Measurements from ENCODE around the gene NHLRC4. TPM values are rescaled to one million over a fixed set of nuclear protein-coding genes. Genes with fewer than 3 reads are reported as not detected.

The NHLRC4 gene, protein sequence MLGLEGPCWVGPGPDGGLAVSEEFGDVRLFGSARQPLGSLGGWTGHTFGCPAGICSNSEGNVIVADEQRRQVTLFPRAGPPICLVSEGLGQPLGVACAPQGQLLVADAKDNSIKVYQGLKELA
- total RNA-seq: under 1 TPM; 0.13 to 0.18 (median 0.16) TPM

DNA sequence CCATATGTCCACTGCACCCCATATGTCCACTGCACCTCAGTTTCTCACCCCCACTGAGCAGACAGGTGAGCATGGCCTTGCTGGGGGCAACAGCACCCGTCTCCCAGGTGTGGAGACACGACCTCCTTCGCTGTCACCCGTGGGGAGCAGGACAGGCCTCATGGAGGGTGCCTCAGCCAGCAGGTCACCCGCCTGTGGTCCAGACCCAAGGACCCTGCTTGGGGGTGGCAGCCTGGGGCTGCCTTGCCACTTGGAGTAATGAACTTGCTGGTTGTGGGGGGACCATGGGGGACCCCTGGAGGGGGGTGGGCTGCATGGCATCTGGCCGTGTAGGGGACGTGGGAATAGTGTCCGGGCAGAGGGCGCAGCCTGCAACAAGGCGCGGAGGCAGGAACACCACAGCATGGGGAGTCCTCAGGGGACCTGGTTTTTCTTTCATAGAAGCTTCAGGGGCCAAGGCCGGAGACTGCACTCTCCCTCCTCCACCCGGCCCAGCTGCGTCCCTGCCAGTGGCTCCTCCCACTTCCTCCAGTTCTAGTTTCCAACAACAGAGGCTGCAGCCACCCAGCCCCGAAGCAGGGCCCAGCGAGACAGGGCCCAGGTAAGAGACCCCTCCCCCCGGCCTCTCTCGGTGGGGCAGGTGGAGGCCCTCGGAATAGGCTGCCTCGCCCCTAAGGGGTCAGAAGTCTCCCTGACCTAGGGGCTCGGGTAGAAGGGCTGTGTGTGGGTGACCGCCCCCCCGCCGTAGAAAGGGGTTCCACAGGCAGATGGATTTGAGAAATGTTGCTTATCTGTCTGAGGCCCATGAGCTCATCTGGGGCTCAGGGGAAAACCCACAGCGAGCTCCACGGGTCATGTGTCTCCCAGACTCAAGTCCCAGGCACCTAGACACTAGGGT, at the start of gene NHLRC4:
Gene NHLRC4 (plus strand): TSS at position 531 of the 898 bp plus-strand sequence. CDS start 1,043 bp downstream, outside the sequence.
- peak; percentile 24 for DNase-seq
- Mint-ChIP-seq H3K9me3 (no peaks in the 10 kb centered on the region), H3K36me3 (ENCODE audit: insufficient read depth) (no peaks in the 10 kb centered on the region), H3K4me1 (ENCODE audit: low read depth) (peaks cover 24% of the 10 kb centered on the region), H3K27me3 (ENCODE audit: low read depth) (peaks cover 4% of the 10 kb centered on the region), H3K4me3 (peak within 1 kb of the TSS; percentile 68)
- ATAC-seq: peak; percentile 20 to 22

DNA sequence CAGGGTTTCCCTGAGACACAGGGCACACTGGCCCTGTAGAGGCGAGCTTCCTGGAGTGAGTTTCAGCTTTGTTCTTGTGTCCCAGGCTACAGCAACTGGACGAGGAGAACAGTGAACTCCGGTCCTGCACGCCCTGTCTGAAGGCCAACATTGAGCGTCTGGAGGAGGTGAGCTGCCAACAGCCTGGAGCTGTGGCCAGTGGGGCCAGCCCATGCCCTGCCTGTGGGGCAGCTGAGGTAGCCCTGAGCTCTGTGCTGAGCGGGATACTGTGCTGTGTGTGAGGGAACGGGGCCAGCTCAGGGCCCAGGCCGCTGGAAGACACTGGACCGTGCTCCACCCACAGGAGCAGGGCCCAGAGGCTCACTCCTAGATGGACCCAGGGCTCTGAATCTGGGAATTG, 47.9 kb upstream of the NHLRC4 start:
- DNase-seq (no peak), ATAC-seq (no peak)
- peaks cover 2% of the 10 kb centered on the region for H3K36me3 Mint-ChIP-seq (ENCODE audit: insufficient read depth)
- no peaks in the 10 kb centered on the region for H3K4me1 Mint-ChIP-seq (ENCODE audit: low read depth)
- H3K27me3 Mint-ChIP-seq (ENCODE audit: low read depth): no peaks in the 10 kb centered on the region
- no peak overlapping the region for H3K4me3 Mint-ChIP-seq
- H3K9me3 Mint-ChIP-seq: no peaks in the 10 kb centered on the region

DNA sequence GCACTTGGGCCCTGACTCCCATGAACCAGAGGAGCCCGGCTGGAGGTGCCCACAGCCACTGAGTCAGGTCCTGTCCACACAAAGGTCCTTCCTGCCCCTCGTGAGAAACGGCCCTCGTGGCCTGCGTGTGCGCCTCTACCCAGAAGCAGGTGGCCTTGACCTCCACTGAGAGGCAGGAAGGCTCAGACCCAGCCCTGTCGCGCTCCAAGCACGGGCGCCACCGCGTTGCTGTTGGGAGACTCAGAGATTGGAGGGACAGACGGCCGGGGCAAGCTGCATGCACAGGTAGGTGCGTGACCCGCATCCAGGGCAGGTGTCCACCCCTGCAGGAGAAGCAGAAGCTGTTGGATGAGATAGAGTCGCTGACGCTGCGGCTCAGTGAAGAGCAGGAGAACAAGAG, 47.4 kb upstream of the NHLRC4 start:
- H3K27me3 Mint-ChIP-seq (ENCODE audit: low read depth): no peaks in the 10 kb centered on the region

DNA sequence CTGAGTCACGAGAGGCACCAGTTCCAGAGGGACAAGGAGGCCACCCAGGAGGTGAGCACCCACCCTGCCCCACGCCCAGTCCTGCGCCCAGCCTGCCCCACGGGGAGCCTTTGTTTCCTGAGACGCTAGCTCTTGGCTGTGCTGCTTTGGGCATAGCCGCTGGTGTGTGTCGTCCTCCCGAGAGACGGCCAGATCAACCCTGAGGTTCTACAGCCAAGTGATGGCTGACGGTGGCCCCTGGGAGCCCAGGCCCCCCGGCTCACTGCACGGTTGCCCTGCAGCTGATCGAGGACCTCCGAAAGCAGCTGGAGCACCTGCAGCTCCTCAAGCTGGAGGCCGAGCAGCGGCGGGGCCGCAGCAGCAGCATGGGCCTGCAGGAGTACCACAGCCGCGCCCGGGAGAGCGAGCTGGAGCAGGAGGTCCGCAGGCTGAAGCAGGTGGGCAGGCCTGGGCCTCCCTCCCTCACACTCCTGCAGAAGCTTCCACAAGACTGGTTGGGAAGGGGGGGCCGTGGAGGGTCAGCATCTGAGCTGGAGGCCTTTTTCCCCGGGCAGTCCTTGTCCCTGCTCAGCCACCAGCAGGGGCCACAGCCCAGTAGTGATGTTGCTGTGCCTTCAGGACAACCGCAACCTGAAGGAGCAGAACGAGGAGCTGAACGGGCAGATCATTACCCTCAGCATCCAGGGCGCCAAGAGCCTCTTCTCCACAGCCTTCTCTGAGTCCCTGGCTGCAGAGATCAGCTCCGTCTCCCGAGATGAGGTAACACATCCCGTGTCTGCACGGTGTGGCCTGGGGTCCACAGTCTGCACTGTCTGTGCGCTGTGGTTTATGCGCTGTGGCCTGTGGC, 46.7 kb upstream of the NHLRC4 start:
- ATAC-seq (no peak), DNase-seq (no peak)
- Mint-ChIP-seq H3K27me3 (ENCODE audit: low read depth) (no peaks in the 10 kb centered on the region), H3K9me3 (no peaks in the 10 kb centered on the region), H3K4me1 (ENCODE audit: low read depth) (peaks cover 9% of the 10 kb centered on the region), H3K36me3 (ENCODE audit: insufficient read depth) (no peaks in the 10 kb centered on the region), H3K4me3 (no peak overlapping the region)

More for the DNA sequence above, 47.4 kb upstream of the NHLRC4 start:
- Mint-ChIP-seq H3K4me1 (ENCODE audit: low read depth) (peaks cover 5% of the 10 kb centered on the region), H3K36me3 (ENCODE audit: insufficient read depth) (peaks cover under 1% of the 10 kb centered on the region), H3K4me3 (no peak overlapping the region), H3K9me3 (no peaks in the 10 kb centered on the region)
- DNase-seq: no peak
- no peak for ATAC-seq

DNA sequence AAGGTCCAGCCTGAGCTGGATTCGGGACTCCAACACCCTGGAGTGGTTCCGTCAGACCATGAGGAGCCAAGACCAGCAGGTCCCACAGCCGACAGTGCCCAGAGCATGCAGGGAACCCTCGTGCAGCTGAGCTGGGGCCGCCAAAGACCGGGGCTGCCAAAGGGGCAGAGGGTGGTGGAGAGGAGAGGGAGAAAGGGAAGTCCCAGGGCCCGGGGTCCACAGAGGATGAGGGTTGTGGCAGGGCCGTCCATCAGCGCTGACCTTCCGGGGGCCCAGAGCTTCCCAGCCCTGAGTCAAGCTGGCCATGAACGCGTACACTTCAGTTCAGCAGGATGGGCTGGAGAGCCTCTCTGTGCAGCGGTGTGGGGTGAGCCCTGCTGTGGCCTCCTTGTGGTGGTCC, 46.0 kb upstream of the NHLRC4 start:
- Mint-ChIP-seq H3K4me1 (ENCODE audit: low read depth) (peaks cover 17% of the 10 kb centered on the region), H3K27me3 (ENCODE audit: low read depth) (no peaks in the 10 kb centered on the region), H3K9me3 (no peaks in the 10 kb centered on the region), H3K36me3 (ENCODE audit: insufficient read depth) (peaks cover 2% of the 10 kb centered on the region), H3K4me3 (no peak overlapping the region)
- ATAC-seq (no peak), DNase-seq (no peak)

DNA sequence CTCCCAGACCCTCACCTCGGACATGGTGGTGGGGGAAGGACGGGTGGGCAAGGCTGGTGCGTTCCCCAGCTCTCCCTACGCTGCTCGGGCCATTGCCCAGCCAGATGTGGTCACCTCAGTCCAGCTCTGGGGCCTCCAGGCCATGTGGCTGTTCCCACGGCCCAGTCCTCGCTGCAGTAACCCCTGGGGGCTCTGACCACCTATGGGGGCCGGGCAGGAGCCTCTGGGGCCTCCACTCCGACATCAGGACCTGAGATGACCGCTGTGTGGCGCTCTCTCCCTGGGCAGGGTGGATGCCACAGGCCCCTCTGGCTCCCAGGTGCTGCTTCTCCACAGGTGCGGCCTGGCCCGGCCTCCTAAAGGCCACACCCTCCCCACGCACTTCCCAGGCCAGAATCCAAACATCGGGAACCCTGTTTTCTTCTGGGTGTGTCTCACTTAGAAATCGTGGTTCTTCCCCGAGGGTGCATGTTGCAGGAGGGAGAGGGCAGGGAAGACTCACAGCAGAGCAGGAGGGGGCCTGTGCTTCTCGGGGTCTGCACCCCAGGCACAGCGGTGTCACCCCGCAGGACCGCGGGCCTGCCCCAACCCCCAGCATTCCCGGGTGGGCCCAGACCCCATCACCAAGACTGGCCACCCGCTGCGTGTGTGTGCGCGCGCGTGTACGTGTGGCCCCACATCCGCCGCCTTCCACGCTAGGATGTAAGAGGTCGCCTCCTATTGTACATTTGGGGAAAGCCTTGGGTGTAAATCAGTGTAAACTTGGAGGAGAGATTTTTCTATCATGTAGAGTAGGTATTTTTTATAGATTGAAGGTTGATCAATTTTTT, 45.2 kb upstream of the NHLRC4 start:
- no peak overlapping the region for H3K4me3 Mint-ChIP-seq
- no peaks in the 10 kb centered on the region for H3K27me3 Mint-ChIP-seq (ENCODE audit: low read depth)
- no peak for ATAC-seq
- peaks cover 19% of the 10 kb centered on the region for H3K4me1 Mint-ChIP-seq (ENCODE audit: low read depth)
- peaks cover 2% of the 10 kb centered on the region for H3K36me3 Mint-ChIP-seq (ENCODE audit: insufficient read depth)
- no peak for DNase-seq
- no peaks in the 10 kb centered on the region for H3K9me3 Mint-ChIP-seq

DNA sequence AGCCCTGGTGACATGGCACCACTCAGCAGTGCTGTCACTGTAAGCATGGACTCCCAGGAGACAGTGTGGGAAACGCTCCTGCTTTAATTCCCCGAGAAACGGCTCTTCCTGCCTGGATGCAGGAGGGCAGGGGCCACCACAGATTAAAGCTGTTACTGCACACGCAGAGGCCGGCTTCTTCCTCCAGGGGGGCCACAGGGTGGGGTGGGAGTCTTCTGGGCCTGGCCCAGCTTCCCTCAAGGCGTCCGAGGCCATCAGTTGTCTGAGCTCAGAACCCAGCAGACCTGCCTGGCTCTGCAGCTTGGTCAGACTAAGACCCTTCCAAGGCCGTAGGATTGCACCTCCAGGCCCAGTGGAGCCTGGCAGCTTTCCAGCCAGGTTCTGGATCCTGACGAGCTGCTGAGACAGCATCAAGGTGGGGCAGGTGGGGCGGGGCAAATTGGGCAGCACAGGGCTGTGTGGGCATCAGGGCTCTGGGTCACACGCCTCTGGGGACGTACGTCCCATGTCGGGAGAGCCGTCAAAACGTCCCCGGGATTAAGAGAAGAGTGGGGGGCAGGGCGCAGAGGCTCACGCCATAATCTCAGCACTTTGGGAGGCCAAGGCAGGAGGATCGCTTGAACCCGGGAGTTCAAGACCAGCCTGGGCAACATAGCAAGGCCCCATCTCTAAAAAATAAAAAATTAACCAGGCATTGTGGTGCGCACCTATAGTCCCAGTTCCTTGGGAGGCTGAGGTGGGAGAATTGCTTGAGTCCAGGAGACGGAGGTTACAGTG, 44.3 kb upstream of the NHLRC4 start:
- no peak for ATAC-seq
- H3K4me3 Mint-ChIP-seq: no peak overlapping the region
- peaks cover 2% of the 10 kb centered on the region for H3K36me3 Mint-ChIP-seq (ENCODE audit: insufficient read depth)
- DNase-seq: no peak
- peaks cover 21% of the 10 kb centered on the region for H3K4me1 Mint-ChIP-seq (ENCODE audit: low read depth)
- no peaks in the 10 kb centered on the region for H3K27me3 Mint-ChIP-seq (ENCODE audit: low read depth)
- H3K9me3 Mint-ChIP-seq: no peaks in the 10 kb centered on the region

DNA sequence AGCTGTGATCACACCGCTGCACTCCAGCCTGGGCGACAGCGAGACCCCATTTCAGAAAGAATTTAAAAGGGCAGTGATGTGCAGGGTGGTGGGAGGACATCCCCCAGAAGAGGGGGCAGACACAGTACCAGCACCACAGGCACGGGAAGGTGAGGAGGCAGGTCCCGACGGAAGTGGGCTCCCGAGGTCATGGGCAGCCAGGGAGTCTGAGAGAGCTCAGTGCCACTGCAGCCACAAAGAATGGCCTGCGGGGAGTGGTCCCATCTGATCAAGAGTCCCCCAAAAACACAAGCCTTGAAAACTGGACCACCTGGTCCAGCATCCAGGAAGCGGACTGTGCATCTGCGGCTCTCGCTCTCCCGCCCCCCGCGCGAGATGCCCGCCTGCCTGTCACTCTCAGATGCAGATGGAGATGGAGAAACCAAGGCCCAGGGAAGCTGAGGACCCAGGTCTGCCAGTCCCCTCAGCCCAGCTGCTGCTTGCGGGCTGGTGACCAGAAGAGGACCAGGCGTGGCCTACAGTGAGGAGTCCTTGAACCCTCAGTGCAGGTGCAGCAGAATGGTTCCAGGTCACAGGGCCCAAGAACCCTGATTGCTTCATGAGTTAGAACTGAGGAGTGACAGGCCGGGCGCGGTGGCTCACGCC, 43.6 kb upstream of the NHLRC4 start:
- no peaks in the 10 kb centered on the region for H3K9me3 Mint-ChIP-seq
- H3K27me3 Mint-ChIP-seq (ENCODE audit: low read depth): no peaks in the 10 kb centered on the region
- no peak for ATAC-seq
- no peak overlapping the region for H3K4me3 Mint-ChIP-seq
- H3K4me1 Mint-ChIP-seq (ENCODE audit: low read depth): peaks cover 21% of the 10 kb centered on the region
- DNase-seq: no peak
- peaks cover 2% of the 10 kb centered on the region for H3K36me3 Mint-ChIP-seq (ENCODE audit: insufficient read depth)

DNA sequence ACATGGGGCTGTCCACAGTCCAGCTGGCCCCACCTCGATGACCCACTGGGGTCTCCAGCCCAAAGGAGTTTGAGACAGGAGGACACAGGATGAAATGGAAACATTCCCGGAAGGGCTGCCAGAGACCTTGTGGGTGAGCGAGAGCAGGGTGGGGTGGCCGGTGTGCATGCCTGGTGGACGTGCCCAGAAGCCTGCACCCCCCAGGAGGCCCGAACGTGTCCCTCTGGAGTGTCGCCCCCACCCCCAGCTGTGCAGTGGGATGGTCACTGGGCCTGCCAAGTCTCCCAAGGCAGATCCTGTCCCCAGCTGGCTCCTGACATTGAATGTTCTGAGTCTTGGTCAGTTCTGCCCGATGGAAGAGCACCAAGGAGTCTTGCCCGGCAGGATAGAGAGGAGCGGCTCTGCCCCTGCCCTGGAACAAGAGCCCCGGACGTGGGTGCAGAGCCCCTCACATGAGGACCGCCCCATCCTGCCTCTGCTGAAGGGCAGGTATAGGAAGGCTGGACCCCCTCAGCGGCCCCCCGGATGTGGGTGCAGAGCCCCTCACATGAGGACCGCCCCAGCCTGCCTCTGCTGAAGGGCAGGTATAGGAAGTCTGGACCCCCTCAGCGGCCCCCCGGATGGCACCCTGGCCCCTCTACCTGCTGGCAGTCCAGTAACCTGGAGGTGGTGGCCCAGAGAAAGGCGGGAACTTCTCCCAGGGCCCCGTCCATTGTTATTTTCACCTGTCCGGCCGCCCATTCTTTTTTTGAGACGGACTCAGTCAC, 42.3 kb upstream of the NHLRC4 start:
- DNase-seq: no peak
- ATAC-seq: no peak
- Mint-ChIP-seq H3K4me1 (ENCODE audit: low read depth) (peaks cover 30% of the 10 kb centered on the region), H3K36me3 (ENCODE audit: insufficient read depth) (peaks cover 2% of the 10 kb centered on the region), H3K27me3 (ENCODE audit: low read depth) (no peaks in the 10 kb centered on the region), H3K9me3 (no peaks in the 10 kb centered on the region), H3K4me3 (no peak overlapping the region)

DNA sequence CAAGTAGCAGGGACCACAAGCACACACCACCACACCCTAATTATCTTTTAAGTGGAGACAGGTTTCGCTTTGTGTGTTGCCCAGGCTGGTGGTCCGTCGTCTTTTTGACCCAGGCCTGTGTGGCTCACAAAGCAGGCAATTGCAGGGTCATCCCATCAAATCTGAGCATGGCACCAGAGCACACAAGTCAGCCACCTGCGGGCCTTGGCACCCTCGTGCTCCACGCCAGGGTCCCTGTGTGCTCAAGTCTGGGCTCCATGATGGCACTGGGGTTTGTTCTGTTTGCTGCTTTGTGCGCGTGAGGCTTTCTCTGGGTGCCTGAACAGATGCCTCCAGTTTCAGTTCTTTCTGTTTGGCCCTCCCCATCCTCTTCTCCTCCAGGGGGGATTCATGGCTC, 41.7 kb upstream of the NHLRC4 start:
- H3K4me3 Mint-ChIP-seq: peak overlapping the region; percentile 91
- no peak for DNase-seq
- H3K27me3 Mint-ChIP-seq (ENCODE audit: low read depth): no peaks in the 10 kb centered on the region
- peaks cover 6% of the 10 kb centered on the region for H3K36me3 Mint-ChIP-seq (ENCODE audit: insufficient read depth)
- peak; percentile 3 to 5 for ATAC-seq
- H3K9me3 Mint-ChIP-seq: no peaks in the 10 kb centered on the region
- H3K4me1 Mint-ChIP-seq (ENCODE audit: low read depth): peaks cover 36% of the 10 kb centered on the region

DNA sequence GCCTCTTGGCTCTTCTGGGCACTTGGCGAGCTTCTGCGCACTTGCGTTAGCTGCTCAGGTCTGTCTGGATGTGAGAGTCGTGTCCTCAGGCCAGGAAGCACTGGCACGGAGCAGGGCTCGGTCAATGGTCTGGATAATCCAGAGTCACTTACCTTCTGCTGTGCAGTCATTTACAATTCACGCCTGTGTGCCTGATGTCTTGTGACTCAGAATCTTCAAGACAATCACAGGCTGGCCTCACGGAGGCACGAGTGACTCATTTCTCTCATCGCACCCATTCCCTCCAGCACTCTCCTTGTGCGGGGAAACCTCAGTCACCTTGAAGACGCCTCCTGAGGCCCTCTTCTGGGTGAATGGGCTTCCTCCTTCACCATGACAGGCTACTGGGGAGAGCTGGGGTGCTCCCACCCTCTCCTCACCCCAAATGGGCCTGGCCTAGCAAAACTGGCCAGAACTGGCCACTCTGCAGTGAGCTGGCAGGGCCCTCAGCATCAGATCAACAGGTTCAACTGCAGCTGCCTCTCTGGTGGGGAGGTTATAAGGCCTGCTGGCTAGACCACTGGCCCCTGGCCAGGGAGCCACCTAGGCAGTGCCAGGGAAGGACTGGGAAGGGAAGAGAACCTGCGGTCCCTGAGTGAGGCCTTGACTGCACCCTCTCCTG, 41.2 kb upstream of the NHLRC4 start:
- Mint-ChIP-seq H3K36me3 (ENCODE audit: insufficient read depth) (peaks cover 7% of the 10 kb centered on the region), H3K4me3 (peak overlapping the region; percentile 91), H3K27me3 (ENCODE audit: low read depth) (no peaks in the 10 kb centered on the region), H3K4me1 (ENCODE audit: low read depth) (peaks cover 40% of the 10 kb centered on the region), H3K9me3 (no peaks in the 10 kb centered on the region)
- peak; percentile 69 for DNase-seq
- ATAC-seq: peak; percentile 59 to 63
